NCI-H1417 (cell line): ENCODE measurements around the gene MYF6.
"Not testable (repeated sequence)": the region's sequence is repeated elsewhere in the genome, so short reads cannot be mapped to it uniquely, and the experiment has no call there.

ENCODE experiments used
- DNase-seq, 3 experiments: peaks; one replicate each; lab custom pipeline; 2025; lab: John Stamatoyannopoulos, UW

MYF6 gene

DNA sequence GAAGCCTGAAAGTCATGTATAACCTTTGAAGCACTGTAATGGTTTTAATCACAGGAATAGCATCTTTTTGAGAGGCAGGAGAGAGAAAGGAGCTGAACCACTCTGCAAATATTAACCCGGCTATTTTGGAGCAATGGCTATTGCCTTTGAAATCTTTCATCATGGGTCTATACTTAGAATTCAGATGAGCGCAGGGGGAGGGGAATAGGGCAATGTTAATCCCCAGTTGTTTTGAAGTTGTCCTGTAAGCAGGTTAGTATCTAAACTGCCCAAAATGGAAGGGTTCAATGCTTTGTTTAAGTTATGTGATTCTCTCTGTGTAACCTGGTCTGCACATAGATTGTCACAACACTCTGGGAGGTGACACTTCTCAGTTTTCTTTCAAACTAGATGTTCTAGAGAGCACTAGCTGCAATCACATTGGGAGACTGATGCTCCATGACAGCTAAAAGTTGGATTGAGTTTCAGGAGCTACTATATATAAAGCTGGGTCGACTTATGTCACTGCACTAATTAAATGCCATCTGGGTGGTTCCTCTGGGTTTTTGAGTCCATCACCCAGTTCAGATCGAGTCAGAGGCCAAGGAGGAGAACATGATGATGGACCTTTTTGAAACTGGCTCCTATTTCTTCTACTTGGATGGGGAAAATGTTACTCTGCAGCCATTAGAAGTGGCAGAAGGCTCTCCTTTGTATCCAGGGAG is at the start of gene MYF6:
TSS of gene MYF6 (plus strand) at position 509 of the 704 bp plus-strand sequence. CDS start at position 595, 86 bp downstream.
- DNase-seq, result no peak

DNA sequence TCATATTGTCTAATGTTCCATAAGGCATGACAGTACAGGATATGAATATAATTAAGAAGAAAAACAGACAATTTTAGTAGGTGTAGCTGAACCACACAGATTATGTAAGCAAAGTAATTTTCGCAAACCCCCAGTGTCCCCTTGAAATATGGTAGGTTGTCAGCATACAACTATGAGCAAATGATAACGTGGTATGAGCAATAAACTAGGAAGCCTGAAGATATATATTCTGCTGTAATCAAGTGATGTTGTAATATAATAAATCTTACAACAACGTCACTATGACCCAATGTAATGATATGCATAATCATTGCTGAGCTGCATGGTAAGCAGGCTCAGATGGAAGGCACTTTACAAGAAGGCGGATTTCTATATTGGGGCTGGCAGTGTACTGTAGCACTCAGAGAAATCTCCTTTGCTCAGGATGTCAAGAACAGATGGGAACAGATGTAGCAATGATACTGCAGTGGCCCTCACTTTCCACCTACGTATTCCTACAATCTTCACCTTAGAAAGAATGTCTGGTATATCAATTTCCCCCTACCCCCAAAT is 47.8 kb upstream of the MYF6 start:
- no peak for DNase-seq

DNA sequence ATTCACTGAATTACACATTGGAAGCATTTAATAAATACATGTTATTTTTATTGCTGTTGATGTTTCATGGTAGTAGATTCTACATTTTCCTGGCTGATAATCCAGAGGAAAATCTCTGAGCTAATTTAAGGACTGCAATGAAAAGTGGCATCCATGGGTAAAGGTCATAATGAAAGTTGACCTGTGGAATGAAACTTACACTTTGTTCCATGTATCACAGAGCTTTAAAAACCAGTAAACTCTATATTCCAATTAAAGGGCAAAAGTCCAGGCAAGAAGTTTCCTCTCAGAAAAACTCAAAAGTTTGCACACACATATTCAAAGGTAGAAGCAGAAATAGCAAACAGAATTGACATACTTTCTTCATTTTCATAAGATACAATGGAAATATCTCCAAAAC is 44.8 kb upstream of the MYF6 start:
- DNase-seq, result no peak

DNA sequence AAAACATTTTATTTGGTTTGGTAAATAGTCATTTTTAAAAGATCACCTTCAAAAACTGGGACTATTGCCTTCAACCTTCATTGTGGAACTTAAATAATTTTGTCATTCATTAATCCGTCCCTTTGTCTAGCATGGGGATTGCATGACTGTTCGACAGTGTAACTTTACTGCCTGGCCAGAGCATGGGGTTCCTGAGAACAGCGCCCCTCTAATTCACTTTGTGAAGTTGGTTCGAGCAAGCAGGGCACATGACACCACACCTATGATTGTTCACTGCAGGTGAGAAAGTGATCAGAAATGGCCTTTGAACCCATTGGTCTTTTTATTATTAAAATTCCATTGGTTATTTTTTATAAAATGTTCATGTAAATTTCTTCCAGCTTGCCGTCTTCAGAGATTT is 37.2 kb upstream of the MYF6 start:
- no peak for DNase-seq

DNA sequence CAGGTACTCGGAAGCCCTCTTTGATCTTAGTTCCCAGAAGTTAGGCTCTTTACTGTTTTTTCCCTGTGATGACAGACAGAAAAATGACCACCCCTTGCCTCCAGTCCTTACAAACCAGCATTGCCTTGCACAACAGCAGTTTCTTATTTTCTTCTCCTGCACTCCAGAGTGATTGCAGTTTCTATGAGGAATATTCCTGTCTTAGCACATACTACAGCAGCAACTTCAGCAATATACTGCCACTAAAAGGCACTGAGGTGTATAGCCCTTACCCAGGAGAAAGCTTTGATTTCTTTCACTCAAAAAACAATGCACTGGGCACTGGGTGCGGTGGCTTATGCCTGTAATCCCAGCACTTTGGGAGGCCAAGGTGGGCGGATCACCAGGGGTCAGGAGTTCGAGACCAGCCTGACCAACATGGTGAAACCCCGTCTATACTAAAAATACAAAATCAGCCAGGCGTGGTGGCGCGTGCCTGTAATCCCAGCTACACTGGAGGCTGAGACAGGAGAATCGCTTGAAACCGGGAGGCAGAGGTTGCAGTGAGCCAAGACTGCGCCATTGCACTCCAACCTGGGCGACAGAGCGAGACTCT is 31.3 kb upstream of the MYF6 start:
- DNase-seq, result not testable (repeated sequence)

- DNase-seq, result no peak
Observed at GRCh38 chr12:80676856-80677255, 30.6 kb upstream of the MYF6 start.

GRCh38 chr12:80677994-80678393 is 29.4 kb upstream of the MYF6 start:
- no peak for DNase-seq

GRCh38 chr12:80679346-80680131 is 27.9 kb upstream of the MYF6 start:
- DNase-seq, result no peak

DNA sequence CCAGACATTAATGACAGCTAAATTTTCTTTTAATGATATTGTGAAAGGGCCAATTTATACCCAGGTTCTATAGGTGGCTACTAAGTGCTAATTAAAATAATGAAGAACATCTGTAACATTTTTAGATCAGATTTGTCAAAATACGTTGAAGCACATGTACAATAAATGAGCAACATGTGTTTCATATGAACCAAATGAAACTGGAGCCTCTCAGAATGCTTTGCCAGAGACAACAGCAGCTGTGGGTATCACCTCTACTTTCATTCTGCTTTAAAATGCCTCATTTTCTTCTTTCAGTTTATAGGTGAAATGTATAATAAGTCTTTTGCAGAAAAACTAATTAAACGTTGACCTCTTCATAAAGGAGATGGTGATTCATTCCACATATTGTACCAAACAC is 26.1 kb upstream of the MYF6 start:
- no peak for DNase-seq

DNA sequence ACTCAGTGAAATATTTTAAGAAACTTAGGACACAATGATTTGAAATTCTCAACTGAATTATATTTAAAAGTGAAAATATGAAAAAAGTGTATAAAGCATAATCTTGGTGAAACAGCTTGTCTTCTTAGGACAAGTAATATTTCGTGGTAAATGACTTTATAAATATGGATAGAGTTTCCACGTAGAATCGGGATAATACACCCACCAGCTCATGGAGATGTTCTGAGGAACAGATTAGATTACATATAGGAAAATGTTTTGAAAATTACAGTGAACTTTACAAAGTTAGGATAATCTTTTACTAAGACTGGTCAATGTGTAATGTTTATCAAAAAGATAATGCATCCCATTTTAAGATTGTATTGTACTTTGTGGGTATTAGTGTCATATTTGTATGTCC is 25.6 kb upstream of the MYF6 start:
- no peak for DNase-seq

GRCh38 chr12:80684077-80684495 is 23.3 kb upstream of the MYF6 start:
- DNase-seq, result no peak

GRCh38 chr12:80690090-80690489 is 17.3 kb upstream of the MYF6 start:
- no peak for DNase-seq

- DNase-seq, result no peak
Observed at GRCh38 chr12:80690513-80690912, 16.9 kb upstream of the MYF6 start.

DNA sequence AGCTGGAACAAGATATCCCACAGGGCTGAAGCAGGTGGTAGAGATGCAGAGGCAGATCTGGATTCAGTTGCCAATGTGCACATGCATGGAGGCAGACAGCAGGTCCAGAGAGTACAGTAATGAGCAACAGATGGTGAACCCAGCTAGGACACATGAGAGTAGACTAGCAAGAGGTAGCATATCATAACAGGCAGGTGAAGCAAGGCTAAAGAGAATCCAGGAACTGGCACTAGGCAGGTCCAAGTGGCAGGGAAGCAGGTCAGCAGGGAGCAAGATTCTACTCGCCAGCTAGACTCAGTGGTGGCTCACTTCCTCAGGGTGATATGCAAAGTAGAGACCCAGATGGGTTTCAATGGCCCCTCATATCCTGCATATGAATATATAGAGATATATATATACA is 15.3 kb upstream of the MYF6 start:
- no peak for DNase-seq

- no peak for DNase-seq
Observed at GRCh38 chr12:80697270-80697887, 10.1 kb upstream of the MYF6 start.

- no peak for DNase-seq
Observed at GRCh38 chr12:80698256-80698655, 9.2 kb upstream of the MYF6 start.

GRCh38 chr12:80698847-80699542 is 8.4 kb upstream of the MYF6 start:
- no peak for DNase-seq

DNA sequence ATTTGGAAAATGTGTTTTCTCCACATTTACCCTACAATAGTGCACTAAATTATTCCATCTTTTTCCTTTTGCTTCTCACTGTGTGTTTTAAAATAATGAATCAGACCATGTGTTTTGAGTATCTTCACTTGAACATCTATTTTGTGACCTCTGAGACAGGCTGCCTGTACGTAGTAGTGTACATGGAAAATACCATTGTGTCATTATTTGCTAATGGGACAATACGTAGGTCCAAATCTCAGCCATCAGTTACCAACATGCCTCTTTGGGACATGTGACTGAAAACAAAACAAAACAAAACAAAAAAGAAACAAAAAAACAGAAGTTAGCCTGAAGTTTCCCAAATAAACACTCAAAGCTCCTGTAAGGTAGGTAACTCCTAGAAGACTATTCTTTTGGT is 7.1 kb upstream of the MYF6 start:
- no peak for DNase-seq

GRCh38 chr12:80701388-80701787 is 6.0 kb upstream of the MYF6 start:
- DNase-seq, result no peak

DNA sequence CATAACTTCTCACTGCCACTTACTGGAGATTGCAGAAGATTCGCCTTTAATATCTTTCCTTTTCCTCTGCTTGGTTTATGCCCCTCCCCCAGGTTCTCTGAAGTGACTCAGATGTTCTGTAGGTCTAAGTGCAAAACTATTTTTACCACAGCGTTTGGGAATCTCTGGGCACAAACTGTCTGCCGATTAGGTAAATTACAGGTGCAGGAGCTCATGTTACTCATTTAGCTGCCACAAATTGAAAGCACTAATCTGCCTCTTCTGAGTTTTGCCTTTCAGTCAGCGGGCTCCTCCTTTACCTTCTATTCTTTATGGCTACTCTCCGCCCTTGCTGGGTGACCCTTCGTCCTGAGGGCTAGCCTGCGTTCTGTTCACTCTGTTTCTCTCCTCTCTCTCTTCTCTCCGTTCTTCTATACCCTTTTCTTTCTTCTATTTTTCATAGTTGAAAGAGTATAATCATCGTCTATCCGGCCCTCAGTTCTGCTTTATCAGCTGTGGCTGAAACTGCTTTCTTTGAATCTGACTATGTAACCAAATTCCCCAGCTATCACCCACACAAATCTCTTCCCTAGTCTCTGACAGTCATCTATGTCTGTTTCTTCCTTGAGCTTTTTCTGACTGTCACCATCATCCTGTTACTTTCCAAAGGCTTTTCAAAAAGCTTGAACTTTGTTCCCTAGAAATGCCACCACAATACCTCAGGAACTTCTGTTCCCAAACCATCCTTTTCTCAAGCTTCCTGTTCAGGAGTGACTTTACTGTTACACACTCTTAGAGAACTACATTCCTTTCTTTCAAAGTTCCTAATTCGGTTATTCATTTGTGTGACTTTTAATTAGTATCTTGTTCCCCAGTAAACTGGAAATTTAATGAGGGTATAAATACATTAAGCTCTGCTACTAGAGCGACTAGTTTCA is 4.3 kb upstream of the MYF6 start:
- peak in 2 of 3 experiments; percentile 41 to 49 for DNase-seq

DNA sequence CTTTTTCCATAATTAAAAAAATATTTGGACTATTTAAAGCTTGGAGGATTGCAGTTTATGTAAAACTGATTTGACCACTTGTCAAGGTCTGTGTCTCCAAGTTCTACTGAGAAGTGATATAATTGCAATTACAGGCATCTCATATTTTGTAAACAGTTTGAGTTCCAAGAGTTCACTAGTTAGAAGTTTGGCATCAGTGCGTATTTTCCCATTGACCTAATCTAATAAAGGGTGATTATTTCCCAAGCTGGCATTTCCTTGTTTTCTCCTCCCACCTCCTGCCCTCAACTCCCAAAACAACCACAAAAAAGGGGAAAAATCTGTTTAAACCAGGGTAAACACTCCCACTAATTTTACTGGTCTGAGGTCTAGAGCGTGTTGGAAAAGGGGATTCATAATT is 3.0 kb upstream of the MYF6 start:
- DNase-seq, result no peak
